ENCODE results near the gene PLCD3.
A peak's percentile ranks its signal among the peaks of the same experiment; 100 is the strongest.

The PLCD3 gene

GRCh38 chr17:45098869-45099616 is 33.3 kb downstream of the PLCD3 start:
- peak; percentile 81 for DNase-seq

- no peak for DNase-seq
These were observed 34.0 kb downstream of the PLCD3 start for GRCh38 chr17:45098081-45098868.

- DNase-seq: no peak
These were observed 35.4 kb downstream of the PLCD3 start for GRCh38 chr17:45096926-45097325.

GRCh38 chr17:45096141-45096540 is 36.2 kb downstream of the PLCD3 start:
- peak; percentile 18 for DNase-seq

- no peak for DNase-seq
These were observed 38.7 kb downstream of the PLCD3 start for GRCh38 chr17:45093444-45094110.

GRCh38 chr17:45092911-45093430 is 39.3 kb downstream of the PLCD3 start:
- DNase-seq: no peak

GRCh38 chr17:45091778-45092425 is 40.4 kb downstream of the PLCD3 start:
- no peak for DNase-seq

GRCh38 chr17:45090711-45091110 is 41.6 kb downstream of the PLCD3 start:
- no peak for DNase-seq

GRCh38 chr17:45088741-45089140 is 43.6 kb downstream of the PLCD3 start:
- DNase-seq: no peak

GRCh38 chr17:45087978-45088377 is 44.3 kb downstream of the PLCD3 start:
- DNase-seq: no peak

- no peak for DNase-seq
These were observed 44.8 kb downstream of the PLCD3 start for GRCh38 chr17:45087504-45087975.

- DNase-seq: no peak
These were observed 45.3 kb downstream of the PLCD3 start for GRCh38 chr17:45086865-45087503.

- DNase-seq: no peak
These were observed 45.9 kb downstream of the PLCD3 start for GRCh38 chr17:45086391-45086790.

- DNase-seq: no peak
These were observed 51.1 kb downstream of the PLCD3 start for GRCh38 chr17:45081047-45081703.

GRCh38 chr17:45077643-45078042 is 54.7 kb downstream of the PLCD3 start:
- peak; percentile 50 for DNase-seq

- no peak for DNase-seq
These were observed 58.8 kb downstream of the PLCD3 start for GRCh38 chr17:45073414-45074070.

- no peak for DNase-seq
These were observed 61.5 kb downstream of the PLCD3 start for GRCh38 chr17:45070809-45071208.

GRCh38 chr17:45070001-45070400 is 62.3 kb downstream of the PLCD3 start:
- DNase-seq: no peak

- no peak for DNase-seq
These were observed 64.7 kb downstream of the PLCD3 start for GRCh38 chr17:45067637-45068036.

GRCh38 chr17:45063198-45063597 is 69.1 kb downstream of the PLCD3 start:
- peak; percentile 54 for DNase-seq

GRCh38 chr17:45061606-45062205 is 70.6 kb downstream of the PLCD3 start:
- no peak for DNase-seq

Data from activated CD4-positive, alpha-beta T cell treated with anti-CD3 and anti-CD28 coated beads, Interleukin-10, Interleukin-2, amounts not matched to agents 100 ng/mL and 50 ng/mL, durations not matched to agents 16 hours and 8 hours (primary cell).